BE2C (cell line): Measurements from ENCODE around the gene EDEM3.
"Not testable (repeated sequence)": the region's sequence is repeated elsewhere in the genome, so short reads cannot be mapped to it uniquely, and the experiment has no call there.

ENCODE experiments used
- DNase-seq: peaks from one replicate; pipeline ENCODE4 v3.0.0-alpha.2; 2020
- H3K27me3 ChIP-seq: fragments of 250-450 bp; sonication (Bioruptor Pico); 2 replicates; pipeline ENCODE4 v1.5.1; 2020; ENCODE audit warnings: mild to moderate bottlenecking
- H3K36me3 ChIP-seq: fragments of 250-450 bp; sonication (Bioruptor Pico); 2 replicates; pipeline ENCODE4 v1.5.1; 2020; ENCODE audit warnings: mild to moderate bottlenecking
- H3K4me1 ChIP-seq: fragments of 250-450 bp; sonication (Bioruptor Pico); 2 replicates; pipeline ENCODE4 v1.5.1; 2020
- H3K4me3 ChIP-seq: 2 replicates; pipeline ENCODE4 v1.5.1; 2011; ENCODE audit warnings: low read depth, low read length
- H3K9me3 ChIP-seq: fragments of 250-450 bp; sonication (Bioruptor Pico); 2 replicates; pipeline ENCODE4 v1.5.1; 2020
- TF ChIP-seq, protein P1 (sequence below): IDR thresholded peaks from 2 replicates; pipeline ENCODE4 v1.5.1; 2012; ENCODE audit warnings: mild to moderate bottlenecking, low read depth, low read length

Gene EDEM3

DNA sequence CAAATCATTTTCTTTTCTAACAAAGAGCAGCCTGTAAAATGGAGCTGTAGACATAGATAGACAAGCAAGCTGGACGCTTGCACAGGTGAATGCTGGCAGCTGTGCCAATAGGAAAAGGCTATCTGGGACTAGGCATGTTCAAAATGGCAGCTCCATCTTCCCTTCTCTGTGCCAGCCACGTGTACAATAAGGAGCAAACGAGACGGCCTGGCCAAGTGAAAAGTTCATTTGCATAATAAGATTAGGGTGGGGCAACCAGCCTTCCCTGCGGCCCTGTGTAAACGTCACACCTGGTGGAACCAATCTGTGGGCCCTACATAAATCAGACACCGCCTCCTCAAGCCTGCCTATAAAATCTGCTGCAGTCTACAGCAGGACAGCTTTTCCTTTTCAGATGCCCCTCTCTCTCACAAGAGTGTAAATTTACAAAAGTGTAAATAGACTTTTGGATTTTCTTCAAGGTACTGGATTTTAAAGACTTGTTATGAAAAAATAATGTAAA is 16.6 kb upstream of the EDEM3 start:
- Histone ChIP-seq H3K36me3 (no peaks in the 10 kb centered on the region), H3K27me3 (no peaks in the 10 kb centered on the region), H3K9me3 (no peaks in the 10 kb centered on the region), H3K4me3 (no peak overlapping the region), H3K4me1 (no peaks in the 10 kb centered on the region)
- DNase-seq = peak; percentile 84
- TF ChIP-seq, protein P1, sequence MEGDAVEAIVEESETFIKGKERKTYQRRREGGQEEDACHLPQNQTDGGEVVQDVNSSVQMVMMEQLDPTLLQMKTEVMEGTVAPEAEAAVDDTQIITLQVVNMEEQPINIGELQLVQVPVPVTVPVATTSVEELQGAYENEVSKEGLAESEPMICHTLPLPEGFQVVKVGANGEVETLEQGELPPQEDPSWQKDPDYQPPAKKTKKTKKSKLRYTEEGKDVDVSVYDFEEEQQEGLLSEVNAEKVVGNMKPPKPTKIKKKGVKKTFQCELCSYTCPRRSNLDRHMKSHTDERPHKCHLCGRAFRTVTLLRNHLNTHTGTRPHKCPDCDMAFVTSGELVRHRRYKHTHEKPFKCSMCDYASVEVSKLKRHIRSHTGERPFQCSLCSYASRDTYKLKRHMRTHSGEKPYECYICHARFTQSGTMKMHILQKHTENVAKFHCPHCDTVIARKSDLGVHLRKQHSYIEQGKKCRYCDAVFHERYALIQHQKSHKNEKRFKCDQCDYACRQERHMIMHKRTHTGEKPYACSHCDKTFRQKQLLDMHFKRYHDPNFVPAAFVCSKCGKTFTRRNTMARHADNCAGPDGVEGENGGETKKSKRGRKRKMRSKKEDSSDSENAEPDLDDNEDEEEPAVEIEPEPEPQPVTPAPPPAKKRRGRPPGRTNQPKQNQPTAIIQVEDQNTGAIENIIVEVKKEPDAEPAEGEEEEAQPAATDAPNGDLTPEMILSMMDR = no peak

DNA sequence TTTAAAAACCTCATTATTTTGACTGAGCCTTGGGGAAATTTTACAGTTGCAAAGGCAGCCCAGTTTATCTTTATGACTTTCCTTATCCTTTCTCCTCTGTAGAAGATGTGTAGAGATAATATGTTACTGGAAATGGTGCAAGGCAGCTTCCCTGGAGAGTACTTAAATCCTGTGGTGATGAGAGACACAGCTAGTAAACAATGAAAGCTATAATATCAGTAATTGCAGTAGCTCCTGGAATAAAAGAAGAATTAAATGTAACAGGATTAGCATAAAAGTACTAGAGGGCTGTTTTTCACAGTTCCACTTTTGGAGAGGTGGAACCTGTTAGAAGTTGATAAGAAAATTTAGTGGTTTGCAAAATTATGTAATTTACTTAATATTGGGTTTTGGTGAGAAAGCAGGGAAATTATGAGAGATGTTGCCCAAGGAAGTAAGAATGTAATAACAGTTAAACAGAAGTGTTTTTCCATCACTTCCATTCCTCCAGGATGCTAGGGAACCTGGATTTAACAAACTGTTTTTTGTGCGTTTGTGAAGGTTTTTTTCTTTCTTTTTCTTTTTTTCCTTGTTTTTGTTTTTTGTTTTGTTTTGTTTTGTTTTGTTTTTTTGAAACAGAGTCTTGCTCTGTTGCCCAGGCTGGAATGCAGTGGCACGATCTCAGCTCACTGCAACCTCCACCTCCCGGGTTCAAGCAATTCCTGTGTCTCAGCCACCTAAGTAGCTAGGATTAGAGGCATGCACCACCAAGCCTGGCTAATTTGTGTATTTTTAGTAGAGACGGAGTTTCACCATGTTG is 15.7 kb upstream of the EDEM3 start:
- TF ChIP-seq, protein P1 = no peak
- DNase-seq = no peak
- Histone ChIP-seq H3K4me3 (no peak overlapping the region), H3K9me3 (no peaks in the 10 kb centered on the region), H3K4me1 (no peaks in the 10 kb centered on the region), H3K27me3 (no peaks in the 10 kb centered on the region), H3K36me3 (no peaks in the 10 kb centered on the region)

DNA sequence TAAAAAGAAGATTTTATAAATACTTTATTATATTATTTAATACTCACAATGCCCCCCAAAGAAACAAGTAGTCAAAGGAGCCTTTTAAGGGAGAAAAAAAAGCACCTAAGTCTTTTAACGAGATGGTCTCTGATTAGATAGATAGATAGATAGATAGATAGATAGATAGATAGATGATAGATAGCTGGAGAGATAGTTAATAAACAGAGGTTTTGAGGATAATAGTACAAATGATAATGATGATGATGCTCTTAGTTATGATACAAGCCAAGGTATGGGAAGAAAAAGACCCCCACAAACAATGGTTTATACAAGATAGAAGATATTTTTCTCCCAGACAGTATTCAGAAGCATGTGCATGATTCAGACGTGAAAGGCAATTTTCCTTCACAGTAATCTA is 14.6 kb upstream of the EDEM3 start:
- no peak overlapping the region for H3K4me3 ChIP-seq
- DNase-seq = no peak
- H3K4me1 ChIP-seq = no peaks in the 10 kb centered on the region
- H3K27me3 ChIP-seq = no peaks in the 10 kb centered on the region
- no peaks in the 10 kb centered on the region for H3K9me3 ChIP-seq
- no peaks in the 10 kb centered on the region for H3K36me3 ChIP-seq
- TF ChIP-seq, protein P1 = no peak

DNA sequence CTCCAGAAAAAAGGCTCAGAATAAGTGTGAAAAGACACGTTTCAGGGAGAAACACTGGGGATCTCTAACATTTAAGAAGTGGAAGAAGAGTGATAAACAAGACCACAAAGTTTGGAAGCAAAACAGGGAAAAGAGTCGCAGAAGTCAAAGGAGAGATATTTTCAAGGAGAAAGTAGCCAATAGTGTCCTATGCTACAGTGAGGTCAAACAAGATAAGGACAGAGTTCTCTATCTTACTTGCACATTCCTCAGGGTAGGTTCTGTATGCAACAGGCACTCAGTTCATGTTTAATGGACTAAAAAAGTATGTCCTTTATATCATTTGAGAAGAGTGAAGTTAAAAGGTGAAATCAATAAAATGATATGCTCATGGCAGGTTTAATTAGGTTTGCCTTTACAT is 13.8 kb upstream of the EDEM3 start:
- no peaks in the 10 kb centered on the region for H3K4me1 ChIP-seq
- H3K4me3 ChIP-seq = no peak overlapping the region
- no peaks in the 10 kb centered on the region for H3K27me3 ChIP-seq
- TF ChIP-seq, protein P1 = no peak
- H3K36me3 ChIP-seq = no peaks in the 10 kb centered on the region
- no peak for DNase-seq
- no peaks in the 10 kb centered on the region for H3K9me3 ChIP-seq

DNA sequence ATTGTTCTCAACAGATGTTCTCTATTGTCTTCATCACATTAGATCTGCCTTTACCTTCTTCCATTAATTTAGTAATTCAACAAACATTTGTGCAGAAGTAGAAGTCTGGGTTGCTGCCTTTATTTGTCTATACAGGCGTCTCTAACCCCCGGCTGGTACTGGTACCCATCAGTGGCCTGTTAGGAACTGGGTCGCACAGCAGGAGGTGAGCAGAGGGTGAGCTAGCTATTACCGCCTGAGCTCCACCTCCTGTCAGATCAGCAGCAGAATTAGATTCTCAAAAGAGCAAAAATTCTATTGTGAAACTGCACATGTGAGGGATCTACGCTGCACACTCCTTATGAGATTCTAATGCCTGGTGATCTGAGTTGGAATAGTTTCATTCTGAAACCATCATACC is 12.9 kb upstream of the EDEM3 start:
- no peaks in the 10 kb centered on the region for H3K27me3 ChIP-seq
- H3K36me3 ChIP-seq = no peaks in the 10 kb centered on the region
- no peak overlapping the region for H3K4me3 ChIP-seq
- no peaks in the 10 kb centered on the region for H3K4me1 ChIP-seq
- no peaks in the 10 kb centered on the region for H3K9me3 ChIP-seq
- no peak for DNase-seq
- TF ChIP-seq, protein P1 = no peak

DNA sequence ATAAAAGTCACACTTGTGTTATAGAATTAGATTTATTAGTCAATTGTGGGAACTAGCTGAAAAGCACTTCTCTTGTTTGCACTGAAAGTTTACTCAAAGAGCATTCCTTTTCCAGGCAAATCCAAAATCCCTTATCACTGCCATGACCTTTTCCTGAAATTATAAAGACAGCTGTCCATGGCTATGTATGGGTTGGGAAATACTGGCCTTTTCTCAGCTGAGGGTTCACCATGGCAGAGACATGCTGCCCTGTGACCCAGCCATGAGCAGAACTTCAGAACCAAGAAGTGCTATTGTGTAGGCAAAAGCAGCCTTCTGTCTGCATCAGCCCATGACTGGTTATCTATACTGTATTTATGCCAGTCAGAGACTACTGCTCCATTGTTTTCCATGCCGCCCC is 9.8 kb upstream of the EDEM3 start:
- H3K4me1 ChIP-seq = no peaks in the 10 kb centered on the region
- H3K4me3 ChIP-seq = no peak overlapping the region
- no peaks in the 10 kb centered on the region for H3K9me3 ChIP-seq
- H3K27me3 ChIP-seq = no peaks in the 10 kb centered on the region
- H3K36me3 ChIP-seq = no peaks in the 10 kb centered on the region
- TF ChIP-seq, protein P1 = no peak
- no peak for DNase-seq

DNA sequence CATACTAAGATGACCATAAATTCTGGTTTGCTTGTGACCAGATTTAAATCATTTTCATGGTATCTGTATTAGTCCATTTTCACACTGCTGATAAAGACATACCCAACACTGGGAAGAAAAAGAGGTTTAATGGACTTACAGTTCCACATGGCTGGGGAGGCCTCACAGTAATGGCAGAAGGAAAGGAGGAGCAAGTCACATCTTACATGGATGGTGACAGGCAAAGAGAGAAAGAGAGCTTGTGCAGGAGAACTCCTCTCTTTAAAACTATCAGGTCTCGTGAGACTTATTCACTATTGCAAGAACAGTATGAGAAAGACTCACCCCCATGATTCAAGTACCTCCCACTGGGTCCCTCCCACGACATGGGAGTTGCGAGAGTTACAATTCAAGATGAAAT is 8.9 kb upstream of the EDEM3 start:
- H3K4me1 ChIP-seq, H3K9me3 ChIP-seq, DNase-seq, H3K4me3 ChIP-seq, H3K36me3 ChIP-seq, H3K27me3 ChIP-seq: not testable (repeated sequence)
